ENCODE data around the gene NOMO2.
"Not testable (repeated sequence)": the region's sequence is repeated elsewhere in the genome, so short reads cannot be mapped to it uniquely, and the experiment has no call there.

DNA sequence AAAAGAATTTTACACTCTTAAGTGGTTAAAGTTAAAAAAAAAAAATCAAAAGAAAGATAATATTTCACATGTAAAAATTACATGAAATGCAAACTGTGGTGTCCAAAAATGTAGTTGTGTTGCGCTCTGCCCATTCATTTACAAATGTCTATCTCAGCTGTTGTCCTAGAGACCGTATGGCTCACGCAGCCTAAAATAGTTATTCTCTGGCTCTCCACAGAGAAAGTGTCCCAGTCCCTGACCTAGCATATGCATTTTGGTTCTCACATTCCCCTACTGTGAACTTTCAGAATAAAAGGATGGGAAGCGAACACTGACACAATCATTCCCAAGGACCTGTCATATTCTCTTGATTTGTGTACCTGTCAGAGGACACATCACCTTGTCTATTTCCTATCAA is 27.6 kb downstream of the NOMO2 start:
- TF ChIP-seq, protein P1, sequence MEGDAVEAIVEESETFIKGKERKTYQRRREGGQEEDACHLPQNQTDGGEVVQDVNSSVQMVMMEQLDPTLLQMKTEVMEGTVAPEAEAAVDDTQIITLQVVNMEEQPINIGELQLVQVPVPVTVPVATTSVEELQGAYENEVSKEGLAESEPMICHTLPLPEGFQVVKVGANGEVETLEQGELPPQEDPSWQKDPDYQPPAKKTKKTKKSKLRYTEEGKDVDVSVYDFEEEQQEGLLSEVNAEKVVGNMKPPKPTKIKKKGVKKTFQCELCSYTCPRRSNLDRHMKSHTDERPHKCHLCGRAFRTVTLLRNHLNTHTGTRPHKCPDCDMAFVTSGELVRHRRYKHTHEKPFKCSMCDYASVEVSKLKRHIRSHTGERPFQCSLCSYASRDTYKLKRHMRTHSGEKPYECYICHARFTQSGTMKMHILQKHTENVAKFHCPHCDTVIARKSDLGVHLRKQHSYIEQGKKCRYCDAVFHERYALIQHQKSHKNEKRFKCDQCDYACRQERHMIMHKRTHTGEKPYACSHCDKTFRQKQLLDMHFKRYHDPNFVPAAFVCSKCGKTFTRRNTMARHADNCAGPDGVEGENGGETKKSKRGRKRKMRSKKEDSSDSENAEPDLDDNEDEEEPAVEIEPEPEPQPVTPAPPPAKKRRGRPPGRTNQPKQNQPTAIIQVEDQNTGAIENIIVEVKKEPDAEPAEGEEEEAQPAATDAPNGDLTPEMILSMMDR (conservative IDR thresholded peaks at IDR 0.05), result not testable (repeated sequence)
- TF ChIP-seq EZH2 (IDR thresholded peaks at IDR 0.05; ENCODE audit: low read depth), result not testable (repeated sequence)
